22Rv1 (cell line): ENCODE data around the gene NEK2.

Experiments used
- ZFX ChIP-seq: fragments of 450-650 bp; IDR thresholded peaks from 2 replicates; pipeline ENCODE4 v1.6.1; 2017; ENCODE audit warnings: antibody characterized with exemption, borderline replicate concordance
- TF ChIP-seq, protein P1 (sequence below): fragments of 450-650 bp; IDR thresholded peaks from 2 replicates; pipeline ENCODE4 v1.5.1; 2017; ENCODE audit warnings: mild to moderate bottlenecking

DNA sequence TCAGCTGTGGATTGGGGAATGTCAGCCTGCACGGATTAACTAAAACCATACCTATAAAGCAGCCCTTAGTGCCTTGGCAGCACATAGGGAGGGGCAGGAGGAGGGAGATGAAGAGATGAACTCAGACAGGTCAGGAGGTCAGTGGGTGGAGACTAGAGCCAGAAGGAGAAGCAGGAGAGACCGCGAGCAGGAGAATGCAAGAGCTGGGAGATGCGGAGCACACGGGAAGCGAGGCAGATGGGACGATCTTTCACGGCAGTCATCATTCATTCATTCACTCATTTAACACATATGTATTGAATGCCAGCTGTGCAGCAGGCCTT is 41.9 kb downstream of the NEK2 start:
- TF ChIP-seq, protein P1, sequence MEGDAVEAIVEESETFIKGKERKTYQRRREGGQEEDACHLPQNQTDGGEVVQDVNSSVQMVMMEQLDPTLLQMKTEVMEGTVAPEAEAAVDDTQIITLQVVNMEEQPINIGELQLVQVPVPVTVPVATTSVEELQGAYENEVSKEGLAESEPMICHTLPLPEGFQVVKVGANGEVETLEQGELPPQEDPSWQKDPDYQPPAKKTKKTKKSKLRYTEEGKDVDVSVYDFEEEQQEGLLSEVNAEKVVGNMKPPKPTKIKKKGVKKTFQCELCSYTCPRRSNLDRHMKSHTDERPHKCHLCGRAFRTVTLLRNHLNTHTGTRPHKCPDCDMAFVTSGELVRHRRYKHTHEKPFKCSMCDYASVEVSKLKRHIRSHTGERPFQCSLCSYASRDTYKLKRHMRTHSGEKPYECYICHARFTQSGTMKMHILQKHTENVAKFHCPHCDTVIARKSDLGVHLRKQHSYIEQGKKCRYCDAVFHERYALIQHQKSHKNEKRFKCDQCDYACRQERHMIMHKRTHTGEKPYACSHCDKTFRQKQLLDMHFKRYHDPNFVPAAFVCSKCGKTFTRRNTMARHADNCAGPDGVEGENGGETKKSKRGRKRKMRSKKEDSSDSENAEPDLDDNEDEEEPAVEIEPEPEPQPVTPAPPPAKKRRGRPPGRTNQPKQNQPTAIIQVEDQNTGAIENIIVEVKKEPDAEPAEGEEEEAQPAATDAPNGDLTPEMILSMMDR: no peak
- TF ChIP-seq ZFX: no peak
